KOPT-K1 (cell line): Measurements from ENCODE around the gene TBC1D9.
"Not testable (repeated sequence)": the region's sequence is repeated elsewhere in the genome, so short reads cannot be mapped to it uniquely, and the experiment has no call there.

Experiments used
- H3K27ac ChIP-seq: fragments of 200-600 bp; sonication (generic); 2 replicates; pipeline ENCODE4 v1.5.1; 2016; ENCODE audit warnings: antibody characterized with exemption, mild to moderate bottlenecking, low read depth, low read length; ENCODE audit not compliant: poor library complexity, severe bottlenecking
- H3K36me3 ChIP-seq: fragments of 200-600 bp; sonication (generic); 2 replicates; pipeline ENCODE4 v1.5.1; 2017; ENCODE audit warnings: antibody characterized with exemption, mild to moderate bottlenecking, low read length, moderate library complexity; ENCODE audit not compliant: insufficient read depth
- H3K9me3 ChIP-seq: fragments of 200-600 bp; sonication (generic); 2 replicates; pipeline ENCODE4 v1.5.1; 2017; ENCODE audit warnings: antibody characterized with exemption, low read length, mild to moderate bottlenecking; ENCODE audit not compliant: insufficient read depth, poor library complexity, severe bottlenecking

TBC1D9 gene

DNA sequence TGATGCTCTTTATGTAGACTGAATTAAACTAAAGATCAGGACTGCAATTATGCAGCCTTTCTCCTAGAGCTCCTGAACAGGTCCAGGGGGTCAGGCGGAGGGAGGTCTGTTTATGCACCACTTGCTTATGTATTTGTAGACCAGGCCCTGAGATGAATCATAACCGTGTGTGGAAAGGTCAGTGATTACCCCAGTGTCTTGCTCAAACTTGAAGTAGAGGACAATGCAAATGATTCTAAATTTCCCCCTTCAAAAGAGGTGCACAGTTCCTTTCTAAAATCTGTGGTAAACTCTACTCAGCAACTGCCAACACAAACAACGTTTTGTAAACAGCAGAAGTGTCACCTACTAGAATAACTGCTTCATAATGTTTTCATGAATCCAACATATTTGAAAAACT, 13.0 kb upstream of the TBC1D9 start:
- no peaks in the 10 kb centered on the region for H3K36me3 ChIP-seq
- no peak overlapping the region for H3K27ac ChIP-seq

DNA sequence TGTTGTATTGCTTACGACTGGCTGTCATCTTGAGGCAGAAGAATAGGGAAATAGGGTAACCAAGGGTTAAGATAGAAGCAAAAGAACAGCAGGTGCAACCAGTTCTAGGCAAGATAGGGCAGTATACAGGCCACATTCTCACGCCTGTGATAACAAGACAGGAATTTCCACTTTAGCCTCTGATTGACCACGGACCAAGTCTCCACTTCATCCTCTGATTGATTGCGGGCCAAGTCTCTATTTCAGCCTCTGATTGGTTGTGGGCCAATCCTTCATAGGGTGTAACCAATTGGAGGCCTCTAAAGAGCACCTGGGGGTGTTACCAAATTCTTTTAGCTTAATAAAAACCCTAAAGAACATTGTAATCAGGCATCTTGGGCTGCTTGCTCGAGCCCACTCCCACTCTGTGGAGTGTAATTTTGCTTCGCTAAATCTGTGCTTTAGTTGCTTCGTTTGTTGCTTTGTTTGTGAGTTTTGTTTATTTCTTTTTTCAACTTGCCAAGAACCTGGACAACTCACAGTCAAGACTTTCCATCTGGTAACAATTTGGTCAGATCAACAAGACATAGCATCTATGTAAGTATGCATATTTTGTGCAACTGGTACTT, 8.7 kb upstream of the TBC1D9 start:
- Histone ChIP-seq H3K9me3 (no peaks in the 10 kb centered on the region), H3K27ac (no peak overlapping the region), H3K36me3 (no peaks in the 10 kb centered on the region)

More for the DNA sequence above, 13.0 kb upstream of the TBC1D9 start:
- peaks cover 5% of the 10 kb centered on the region for H3K9me3 ChIP-seq

DNA sequence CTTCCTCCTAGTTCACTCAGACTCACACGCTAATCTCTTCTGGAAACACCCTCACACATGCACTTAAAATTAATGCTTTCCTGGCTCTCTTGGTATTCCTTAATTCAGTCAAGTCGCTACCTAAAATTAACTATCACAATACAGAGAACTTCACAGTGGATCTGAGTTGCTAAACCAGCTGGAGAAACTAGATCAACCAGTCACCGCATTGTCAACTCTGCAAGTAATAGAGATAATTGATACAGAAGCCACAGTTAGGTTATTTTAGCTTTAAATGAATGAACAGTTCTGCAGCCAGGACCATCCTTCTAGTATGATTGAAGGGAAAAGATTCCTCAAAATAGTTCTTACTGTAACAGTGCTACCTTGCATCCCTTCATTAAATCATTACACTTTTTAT, 6.0 kb upstream of the TBC1D9 start:
- H3K36me3 ChIP-seq = no peaks in the 10 kb centered on the region
- no peaks in the 10 kb centered on the region for H3K9me3 ChIP-seq
- H3K27ac ChIP-seq = no peak overlapping the region

DNA sequence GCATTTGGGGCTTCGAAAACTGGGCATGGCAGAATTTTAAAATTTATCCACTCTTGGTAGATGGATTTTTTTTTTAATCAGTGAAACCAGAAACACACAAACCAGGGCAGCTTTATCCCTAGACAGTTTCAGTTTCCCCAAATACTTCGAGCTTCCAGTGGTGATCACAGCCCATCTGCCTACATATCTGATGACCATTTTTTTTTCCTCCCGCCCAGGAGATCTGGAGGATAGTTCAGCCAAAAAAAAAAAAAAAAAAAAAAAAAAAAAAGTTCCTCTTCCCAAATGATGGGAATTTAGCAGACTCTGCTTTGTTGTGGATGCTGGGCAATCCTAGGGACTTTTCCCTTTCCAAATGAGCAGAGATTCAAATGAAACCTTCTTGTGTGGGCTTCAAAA, 1.0 kb upstream of the TBC1D9 start:
- H3K36me3 ChIP-seq = no peaks in the 10 kb centered on the region
- H3K9me3 ChIP-seq = no peaks in the 10 kb centered on the region
- no peak overlapping the region for H3K27ac ChIP-seq

DNA sequence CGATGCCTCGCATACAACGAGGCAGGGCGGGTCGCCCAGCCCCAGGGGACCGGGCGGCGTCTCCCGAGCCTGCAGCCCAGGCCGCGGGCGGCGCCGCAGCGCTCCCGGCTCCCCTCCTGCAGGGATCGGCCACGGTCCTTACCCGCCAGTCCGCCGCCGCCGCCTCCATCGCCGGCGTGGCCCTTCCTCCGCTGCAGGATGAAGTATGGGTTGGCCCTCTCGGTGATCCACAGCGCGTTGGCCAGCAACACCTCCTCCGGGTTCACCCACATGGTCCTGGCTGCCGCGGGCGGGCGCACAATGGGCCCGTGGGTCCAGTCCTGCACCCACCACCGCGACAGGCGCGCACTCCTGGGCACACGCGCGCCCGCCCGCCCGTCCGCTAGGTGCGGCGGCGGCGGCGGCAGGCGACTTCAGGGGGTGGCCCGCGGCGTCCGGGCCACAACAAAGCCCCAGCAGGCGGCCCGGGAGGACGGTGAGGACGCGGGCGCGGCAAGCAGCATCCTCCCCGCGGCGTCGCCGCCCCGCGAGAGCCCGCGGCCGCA, 339 bp downstream of the TBC1D9 start:
- Histone ChIP-seq H3K27ac (peak overlapping the region; percentile 18), H3K36me3 (no peaks in the 10 kb centered on the region), H3K9me3 (no peaks in the 10 kb centered on the region)

DNA sequence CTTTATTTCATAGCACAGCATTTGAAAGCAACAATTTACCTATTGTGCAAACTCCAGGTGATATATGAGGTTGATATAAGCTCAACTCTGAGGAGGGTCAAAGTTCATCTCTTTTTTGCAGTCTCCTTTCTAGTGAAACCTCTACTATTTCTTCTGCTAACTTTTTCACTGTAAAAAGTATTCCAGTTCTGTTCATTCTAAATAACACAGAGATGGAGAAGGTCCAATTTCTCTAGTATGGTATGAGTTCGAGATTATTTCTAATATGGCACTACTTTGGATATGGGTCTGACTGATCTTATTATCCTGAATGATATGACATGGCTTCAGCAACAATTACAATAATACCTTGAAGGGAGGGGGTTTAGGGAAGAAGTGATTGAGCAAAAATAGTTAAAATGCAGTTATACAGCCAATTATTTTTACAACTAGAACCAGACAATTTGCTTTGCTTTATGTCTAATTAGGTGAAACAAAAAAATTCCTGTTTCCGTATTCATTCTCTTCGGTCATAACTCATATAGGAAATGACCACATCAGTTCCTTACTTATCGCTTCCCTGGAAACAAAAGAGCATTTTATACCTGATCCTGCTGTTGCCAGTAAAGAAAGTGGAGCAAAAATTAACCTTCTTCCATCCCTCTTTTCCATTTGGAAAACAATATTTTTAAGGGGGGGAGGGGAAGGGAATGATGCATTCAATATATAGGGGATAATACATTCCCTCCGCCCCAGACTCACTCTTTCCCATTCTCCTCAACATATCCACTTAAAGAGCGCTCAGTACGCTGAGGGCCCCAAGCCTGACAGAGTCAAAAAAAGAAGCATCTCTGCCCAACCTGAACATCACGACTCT, 1.0 kb downstream of the TBC1D9 start:
- H3K9me3 ChIP-seq = no peaks in the 10 kb centered on the region
- no peak overlapping the region for H3K27ac ChIP-seq
- no peaks in the 10 kb centered on the region for H3K36me3 ChIP-seq

DNA sequence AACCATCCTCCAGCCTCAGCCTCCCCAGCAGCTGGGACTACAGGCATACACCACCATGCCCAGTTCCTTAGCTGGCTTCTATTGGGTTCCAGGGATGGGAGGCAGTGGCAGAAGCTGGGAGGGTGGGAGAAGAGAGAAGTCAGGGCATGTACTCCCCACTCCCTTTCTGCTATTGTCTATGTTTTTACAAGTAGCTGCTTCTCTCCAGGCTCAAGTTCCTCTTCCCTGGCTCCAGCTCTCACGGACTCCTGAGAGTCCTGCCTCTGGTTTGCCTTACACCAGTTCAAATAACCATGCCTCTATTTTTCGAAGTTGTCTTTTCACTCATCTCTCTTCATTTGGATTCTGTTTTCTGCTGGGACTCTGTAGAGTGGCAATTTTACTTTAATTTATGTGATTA, 2.9 kb downstream of the TBC1D9 start:
- Histone ChIP-seq H3K36me3 (no peaks in the 10 kb centered on the region), H3K9me3 (peaks cover 5% of the 10 kb centered on the region), H3K27ac (no peak overlapping the region)

DNA sequence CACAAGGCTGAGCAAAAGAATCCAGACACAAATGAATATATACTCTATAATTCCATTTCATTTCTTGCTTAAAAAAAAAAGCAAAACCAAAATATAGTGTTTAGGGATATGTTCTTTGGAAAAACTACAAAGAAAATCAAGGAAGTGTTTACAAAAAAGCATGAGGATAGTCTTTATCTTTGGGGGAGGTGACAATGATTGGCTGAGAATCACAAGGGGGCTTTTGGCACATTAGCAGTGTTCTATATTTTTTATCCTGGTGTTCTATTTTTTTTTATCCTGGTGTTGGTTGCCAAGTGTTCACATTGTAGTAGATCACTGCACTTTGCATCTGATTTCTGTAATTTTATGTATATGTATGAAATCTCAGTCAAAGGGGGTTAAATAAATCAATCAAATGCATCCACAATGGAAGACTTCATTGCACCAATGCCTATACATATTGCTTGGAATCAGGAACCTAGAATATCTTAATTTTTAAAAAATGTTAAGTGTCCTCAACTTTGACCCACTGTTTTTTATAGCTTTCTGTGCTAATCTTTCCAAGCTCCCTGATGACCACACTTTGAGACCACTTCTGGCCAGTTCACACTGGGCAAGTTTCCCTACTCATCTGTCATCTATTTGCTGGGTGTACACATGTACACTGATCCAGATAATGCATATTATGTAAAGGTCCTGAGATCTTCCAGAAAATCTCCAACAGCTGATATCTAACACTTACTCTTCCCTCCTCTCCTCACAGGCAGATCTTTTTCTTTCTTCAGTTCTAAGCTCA, 3.7 kb downstream of the TBC1D9 start:
- Histone ChIP-seq H3K27ac (no peak overlapping the region), H3K9me3 (peaks cover 11% of the 10 kb centered on the region), H3K36me3 (no peaks in the 10 kb centered on the region)

DNA sequence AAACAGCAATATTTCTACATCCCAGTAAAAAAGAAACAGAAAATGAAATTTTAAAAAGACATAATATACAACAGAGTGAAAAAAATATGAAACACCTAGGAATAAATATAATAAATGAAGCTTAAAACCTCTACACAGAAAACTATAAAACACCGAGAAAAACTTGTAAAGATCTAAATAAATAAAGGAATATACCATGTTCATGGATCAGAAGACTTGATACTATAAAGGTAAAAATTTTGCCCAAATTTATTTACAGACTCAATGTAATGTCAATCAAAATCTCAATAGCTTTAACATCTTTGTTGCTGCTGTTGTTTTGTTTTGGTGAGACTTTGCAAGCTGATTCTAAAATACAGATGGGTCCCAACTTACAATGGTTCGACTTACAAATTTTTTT, 5.7 kb downstream of the TBC1D9 start:
- no peaks in the 10 kb centered on the region for H3K36me3 ChIP-seq
- peaks cover 11% of the 10 kb centered on the region for H3K9me3 ChIP-seq
- no peak overlapping the region for H3K27ac ChIP-seq

DNA sequence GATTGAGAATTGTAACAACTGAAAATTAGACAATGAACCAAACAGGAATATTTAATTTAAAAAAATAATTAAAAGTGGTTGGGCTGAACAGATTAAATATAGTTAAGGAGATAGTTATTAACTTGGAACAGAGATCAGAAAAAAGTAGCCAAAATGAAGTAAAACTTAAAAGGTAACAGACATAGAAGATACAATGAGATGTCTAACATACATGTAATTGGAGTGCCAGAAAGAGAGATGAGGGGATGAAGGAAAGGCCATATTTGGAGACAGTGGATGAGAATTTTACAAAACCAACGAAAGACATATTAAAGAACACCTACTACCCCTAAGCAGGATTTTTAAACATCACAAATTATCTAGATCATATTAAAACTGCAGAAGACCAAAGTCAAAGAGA, 8.0 kb downstream of the TBC1D9 start:
- Histone ChIP-seq H3K36me3 (no peaks in the 10 kb centered on the region), H3K9me3 (peaks cover 11% of the 10 kb centered on the region), H3K27ac (no peak overlapping the region)

DNA sequence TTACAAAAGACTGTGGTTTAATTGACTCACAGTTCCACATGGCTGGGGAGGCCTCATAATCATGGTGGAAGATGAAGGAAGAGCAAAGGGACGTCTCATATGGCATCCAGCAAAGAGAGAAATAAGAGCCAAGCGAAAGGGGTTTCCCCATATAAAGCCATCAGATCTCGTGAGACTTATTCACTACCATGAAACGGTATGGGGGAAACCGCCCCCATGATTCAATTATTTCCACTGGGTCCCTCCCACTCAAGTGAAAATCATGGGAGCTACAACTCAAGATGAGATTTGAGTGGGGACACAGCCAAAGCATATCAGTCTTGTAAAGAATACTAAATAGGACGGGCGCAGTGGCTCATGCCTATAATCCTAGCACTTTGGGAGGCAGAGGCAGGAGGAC, 9.6 kb downstream of the TBC1D9 start:
- H3K36me3 ChIP-seq, H3K27ac ChIP-seq: not testable (repeated sequence)
- peaks cover 11% of the 10 kb centered on the region for H3K9me3 ChIP-seq

DNA sequence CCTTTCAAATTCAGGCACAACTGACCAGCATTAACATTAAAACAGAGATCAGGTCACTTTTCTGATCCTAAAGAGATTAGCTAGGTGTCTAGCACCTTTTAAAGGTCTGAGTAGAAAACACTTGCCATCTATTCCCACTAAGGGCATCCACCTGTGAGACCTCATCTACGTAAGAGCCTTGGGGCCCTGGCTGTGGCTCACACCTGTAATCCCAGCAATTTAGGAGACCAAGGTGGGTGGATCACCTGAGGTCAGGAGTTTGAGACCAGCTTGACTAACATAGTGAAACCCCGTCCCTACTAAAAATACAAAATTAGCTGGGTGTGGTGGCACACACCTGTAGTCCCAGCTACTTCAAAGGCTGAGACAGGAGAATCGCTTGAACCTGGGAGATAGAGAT, 11.8 kb downstream of the TBC1D9 start:
- Histone ChIP-seq H3K36me3 (no peaks in the 10 kb centered on the region), H3K9me3 (peaks cover 11% of the 10 kb centered on the region), H3K27ac (no peak overlapping the region)

DNA sequence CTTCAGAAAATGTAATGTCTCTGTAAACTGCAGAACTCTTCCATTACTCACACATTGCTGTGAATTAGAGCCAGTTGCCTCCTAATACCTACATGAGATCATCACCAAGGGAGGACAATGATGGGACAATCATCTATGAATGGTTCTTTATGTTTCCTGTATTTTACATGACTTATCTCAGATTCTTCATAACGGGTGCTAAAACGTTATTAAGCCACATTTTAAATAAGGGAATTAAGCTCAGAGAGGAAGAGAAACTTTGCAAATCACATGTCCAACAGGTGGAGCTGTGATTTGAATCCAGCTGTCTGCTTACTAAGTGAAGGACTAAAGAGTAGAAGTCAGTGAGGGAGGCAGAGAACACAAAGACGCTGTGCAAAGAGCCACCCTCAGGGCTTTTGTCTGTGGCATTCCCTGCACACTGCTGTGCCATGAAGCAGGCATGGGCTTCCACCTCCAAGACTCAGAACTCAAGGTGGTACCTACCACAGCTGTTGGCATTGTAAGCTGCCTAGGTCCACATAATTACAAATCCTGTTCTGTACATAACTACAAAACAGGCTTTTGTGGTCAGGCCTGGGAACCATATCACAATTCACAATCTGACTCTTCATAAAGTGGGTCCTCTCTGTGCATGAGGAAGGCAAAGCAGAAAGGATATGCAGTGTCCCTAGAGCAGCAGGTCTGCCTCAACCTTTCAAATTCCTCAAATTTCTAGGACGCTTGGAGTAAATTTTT, 12.8 kb downstream of the TBC1D9 start:
- Histone ChIP-seq H3K27ac (no peak overlapping the region), H3K36me3 (no peaks in the 10 kb centered on the region), H3K9me3 (peaks cover 6% of the 10 kb centered on the region)

DNA sequence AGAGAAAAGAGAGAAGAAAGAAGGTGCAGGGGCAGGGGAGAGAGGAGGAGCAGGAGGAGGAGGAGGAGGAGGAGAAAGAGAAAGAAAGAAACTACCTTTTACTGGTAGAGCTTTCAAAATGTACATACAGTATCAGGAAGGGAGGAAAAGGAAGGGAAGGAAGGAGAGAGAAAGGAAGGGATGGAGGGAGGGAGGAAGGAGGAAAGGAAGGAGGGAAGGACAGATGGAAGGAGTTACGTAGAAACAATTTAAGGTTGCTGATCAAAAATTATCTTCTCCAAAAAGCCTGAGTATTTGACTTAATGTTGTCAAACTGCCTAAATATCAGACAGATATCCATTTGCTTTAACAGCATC, 13.4 kb downstream of the TBC1D9 start:
- Histone ChIP-seq H3K9me3 (peaks cover under 1% of the 10 kb centered on the region), H3K27ac (no peak overlapping the region), H3K36me3 (no peaks in the 10 kb centered on the region)
